Measurements from ENCODE around the gene MASP2.
A peak's percentile ranks its signal among the peaks of the same experiment; 100 is the strongest.
"Not testable (repeated sequence)": the region's sequence is repeated elsewhere in the genome, so short reads cannot be mapped to it uniquely, and the experiment has no call there.

The MASP2 gene

DNA sequence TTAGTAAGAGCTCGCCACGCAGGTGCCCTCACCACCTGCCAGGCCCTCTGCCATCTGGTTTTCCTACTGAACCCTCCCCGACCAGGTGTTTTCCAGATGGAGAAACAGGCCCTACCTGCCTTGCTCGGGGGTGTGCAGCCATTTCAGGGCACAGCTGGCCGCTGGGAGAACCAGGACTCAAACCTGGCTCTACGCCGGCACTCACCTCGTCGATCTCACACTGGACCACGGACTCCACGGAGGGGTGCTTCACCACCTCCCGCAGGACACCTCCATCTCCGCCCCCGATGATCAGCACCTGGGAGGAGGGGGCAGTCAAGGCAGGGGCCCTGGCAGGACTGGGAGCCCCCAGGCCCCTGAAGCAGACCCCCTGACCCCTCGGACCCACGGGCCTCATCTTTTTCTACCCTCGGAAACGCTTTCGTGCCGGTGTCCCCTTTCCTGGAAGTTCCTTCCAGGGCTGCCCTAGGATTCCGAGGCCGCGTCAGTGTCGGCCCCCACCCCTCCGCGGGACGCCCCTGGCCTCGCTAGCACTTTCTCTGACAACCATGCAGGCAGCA, 11.6 kb upstream of the MASP2 start:
- Histone ChIP-seq H3K9me3 (no peaks in the 10 kb centered on the region), H3K4me2 (peak overlapping the region; percentile 93), H3K27me3 (no peaks in the 10 kb centered on the region), H3K9ac (peak overlapping the region; percentile 97), H3K4me1 (peaks cover 33% of the 10 kb centered on the region), H4K20me1 (peaks cover 28% of the 10 kb centered on the region), H3K27ac (peak overlapping the region; percentile 96), H3K36me3 (peaks cover 67% of the 10 kb centered on the region), H3K4me3 (peak overlapping the region; percentile 100)
- no peak for TF ChIP-seq Cebpa-rat (IDR thresholded peaks at IDR 0.05)

DNA sequence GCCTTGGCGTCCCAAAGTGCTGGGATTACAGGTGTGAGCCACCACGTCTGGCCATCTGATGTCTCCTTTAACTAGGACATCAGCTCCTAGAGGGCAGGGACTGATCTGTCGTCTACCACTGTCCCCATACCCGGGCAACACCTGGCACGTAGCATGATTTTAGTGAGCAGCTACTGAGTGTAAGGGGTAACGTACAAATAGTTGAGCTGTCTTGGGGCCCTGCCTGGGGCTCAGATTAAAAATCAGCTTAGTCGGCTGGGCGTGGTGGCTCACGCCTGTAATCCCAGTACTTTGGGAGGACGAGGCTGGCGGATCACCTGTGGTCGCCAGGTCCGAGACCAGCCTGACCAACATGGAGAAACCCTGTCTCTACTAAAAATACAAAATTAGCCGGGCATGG, 11.0 kb upstream of the MASP2 start:
- no peak overlapping the region for H3K27ac ChIP-seq
- no peaks in the 10 kb centered on the region for H3K9me3 ChIP-seq
- peaks cover 65% of the 10 kb centered on the region for H3K36me3 ChIP-seq
- no peak for TF ChIP-seq Cebpa-rat (IDR thresholded peaks at IDR 0.05)
- H3K4me3 ChIP-seq, result 0 out of 2 replicates have a peak overlapping the region, but pooled peaks have one; percentile 100
- peaks cover 39% of the 10 kb centered on the region for H3K4me1 ChIP-seq
- peaks cover 35% of the 10 kb centered on the region for H4K20me1 ChIP-seq
- H3K27me3 ChIP-seq, result no peaks in the 10 kb centered on the region
- peak overlapping the region; percentile 93 for H3K4me2 ChIP-seq
- H3K9ac ChIP-seq, result peak overlapping the region; percentile 97; the same call in 1 of the 2 replicates

DNA sequence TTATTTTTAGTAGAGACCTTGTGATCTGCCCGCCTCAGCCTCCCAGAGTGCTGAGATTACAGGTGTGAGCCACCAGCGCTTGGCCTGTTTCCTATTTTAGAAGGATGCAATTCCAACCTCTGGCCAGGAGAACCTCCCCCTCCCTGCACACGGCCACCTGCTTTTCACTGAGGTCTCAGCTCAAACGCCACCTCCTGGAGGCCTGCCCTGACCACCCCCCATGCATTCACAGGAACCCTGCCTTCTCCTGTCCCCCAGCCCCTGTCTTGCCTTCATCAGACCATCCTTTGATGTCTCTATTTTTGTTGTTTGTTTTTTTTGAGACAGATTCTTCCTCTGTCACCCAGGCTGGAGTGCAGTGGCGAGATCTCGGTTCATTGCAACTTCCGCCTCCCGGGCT, 10.4 kb upstream of the MASP2 start:
- TF ChIP-seq Cebpa-rat (IDR thresholded peaks at IDR 0.05), result no peak
- Histone ChIP-seq H4K20me1 (peaks cover 40% of the 10 kb centered on the region), H3K27ac (no peak overlapping the region), H3K4me1 (peaks cover 43% of the 10 kb centered on the region), H3K4me2 (no peak overlapping the region), H3K9me3 (no peaks in the 10 kb centered on the region), H3K4me3 (no peak overlapping the region), H3K27me3 (no peaks in the 10 kb centered on the region), H3K9ac (no peak overlapping the region), H3K36me3 (peaks cover 62% of the 10 kb centered on the region)

DNA sequence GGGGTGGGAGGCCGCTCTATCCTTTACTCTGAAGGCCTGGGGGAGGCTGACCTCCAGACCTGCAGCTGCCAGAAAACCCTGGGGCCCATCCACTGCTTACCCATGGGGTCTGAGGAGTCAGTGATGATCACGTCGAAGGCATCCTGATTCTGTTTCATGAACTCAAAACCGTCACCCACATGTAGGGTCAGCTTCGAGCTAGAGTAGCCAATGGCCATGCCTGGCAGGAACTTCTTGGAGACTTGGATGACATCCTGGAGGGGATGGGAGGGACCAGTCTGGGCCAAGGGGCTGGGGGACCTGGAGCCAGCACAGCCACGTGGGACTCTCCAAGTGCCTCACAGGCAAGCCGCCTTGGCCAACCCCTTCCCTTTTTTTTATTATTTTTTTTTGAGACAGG, 9.5 kb upstream of the MASP2 start:
- Histone ChIP-seq H3K9me3 (no peaks in the 10 kb centered on the region), H3K9ac (no peak overlapping the region), H4K20me1 (peaks cover 43% of the 10 kb centered on the region), H3K4me3 (no peak overlapping the region), H3K4me1 (peaks cover 41% of the 10 kb centered on the region), H3K4me2 (no peak overlapping the region), H3K27ac (no peak overlapping the region), H3K36me3 (peaks cover 55% of the 10 kb centered on the region), H3K27me3 (no peaks in the 10 kb centered on the region)
- no peak for TF ChIP-seq Cebpa-rat (IDR thresholded peaks at IDR 0.05)

DNA sequence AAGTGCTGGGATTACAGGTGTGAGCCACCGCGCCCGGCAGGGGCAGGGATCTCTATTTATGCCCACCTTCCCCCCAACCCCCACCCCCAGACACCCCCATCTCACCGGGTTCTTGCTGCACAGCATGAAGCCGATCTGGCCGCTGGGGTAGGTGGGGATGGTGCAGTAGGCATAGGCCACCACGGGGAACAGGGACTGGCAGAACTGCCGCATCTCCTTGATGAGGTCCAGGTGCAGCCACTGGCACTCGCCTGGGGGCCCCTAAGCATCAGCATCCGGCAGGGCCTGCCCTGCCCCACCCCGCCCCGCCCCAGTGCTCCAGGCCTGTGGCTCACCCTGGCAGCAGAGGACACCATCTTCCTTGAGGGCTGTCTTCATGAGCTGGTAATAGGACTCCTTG, 8.6 kb upstream of the MASP2 start:
- Histone ChIP-seq H3K9ac (no peak overlapping the region), H3K4me2 (no peak overlapping the region), H3K27me3 (no peaks in the 10 kb centered on the region), H3K4me3 (no peak overlapping the region), H3K9me3 (no peaks in the 10 kb centered on the region), H3K36me3 (peaks cover 55% of the 10 kb centered on the region), H3K27ac (no peak overlapping the region), H3K4me1 (peaks cover 32% of the 10 kb centered on the region), H4K20me1 (peaks cover 43% of the 10 kb centered on the region)
- no peak for TF ChIP-seq Cebpa-rat (IDR thresholded peaks at IDR 0.05)

DNA sequence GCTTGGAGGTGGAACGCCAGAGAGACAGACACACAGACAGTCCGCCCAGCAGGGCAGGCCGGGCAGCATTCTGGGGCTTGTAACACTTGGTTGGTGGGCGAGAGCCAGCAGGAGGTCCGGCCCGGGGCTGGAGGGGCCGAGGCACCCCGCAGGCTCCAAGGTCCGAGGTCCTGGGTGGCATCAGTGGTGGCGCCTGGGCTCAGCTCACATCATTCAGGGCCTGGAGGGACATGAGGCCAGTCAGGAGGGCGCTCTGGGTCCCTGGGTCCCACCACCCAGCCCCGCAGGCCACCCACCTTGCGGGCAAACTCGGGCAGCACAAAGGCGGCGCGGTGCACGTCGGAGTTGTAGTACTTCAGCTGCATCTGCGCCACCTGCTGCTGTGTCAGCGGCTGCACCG, 7.6 kb upstream of the MASP2 start:
- peaks cover 43% of the 10 kb centered on the region for H4K20me1 ChIP-seq
- peaks cover 55% of the 10 kb centered on the region for H3K36me3 ChIP-seq
- H3K9ac ChIP-seq, result no peak overlapping the region
- no peak overlapping the region for H3K4me2 ChIP-seq
- H3K27me3 ChIP-seq, result no peaks in the 10 kb centered on the region
- H3K4me3 ChIP-seq, result no peak overlapping the region
- peaks cover 31% of the 10 kb centered on the region for H3K4me1 ChIP-seq
- TF ChIP-seq Cebpa-rat (IDR thresholded peaks at IDR 0.05), result no peak
- H3K9me3 ChIP-seq, result no peaks in the 10 kb centered on the region
- no peak overlapping the region for H3K27ac ChIP-seq

DNA sequence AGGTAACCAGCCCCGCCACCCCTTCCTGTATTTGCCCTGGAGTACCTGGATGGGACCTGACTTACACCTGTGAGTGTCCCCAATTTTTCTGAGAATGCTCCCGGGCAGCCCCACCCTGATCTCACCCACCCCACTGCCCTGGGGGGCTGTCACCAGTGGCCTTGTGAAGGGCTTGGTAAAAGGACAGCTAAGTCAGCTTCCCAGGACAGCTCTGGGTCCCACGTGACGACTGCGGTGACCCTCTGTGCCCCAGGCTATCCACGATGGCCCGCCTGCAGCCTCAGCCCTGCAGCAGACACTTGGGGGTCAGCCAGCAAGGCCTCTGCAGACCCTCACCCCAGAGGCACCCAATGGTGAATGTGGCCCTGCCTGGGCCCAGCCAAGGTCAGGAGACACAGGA, 7.1 kb upstream of the MASP2 start:
- Histone ChIP-seq H3K4me1 (peaks cover 31% of the 10 kb centered on the region), H3K9ac (no peak overlapping the region), H3K27me3 (no peaks in the 10 kb centered on the region), H3K4me3 (no peak overlapping the region), H3K36me3 (peaks cover 55% of the 10 kb centered on the region), H3K9me3 (no peaks in the 10 kb centered on the region), H4K20me1 (peaks cover 43% of the 10 kb centered on the region), H3K4me2 (no peak overlapping the region), H3K27ac (no peak overlapping the region)
- TF ChIP-seq Cebpa-rat (IDR thresholded peaks at IDR 0.05), result no peak

DNA sequence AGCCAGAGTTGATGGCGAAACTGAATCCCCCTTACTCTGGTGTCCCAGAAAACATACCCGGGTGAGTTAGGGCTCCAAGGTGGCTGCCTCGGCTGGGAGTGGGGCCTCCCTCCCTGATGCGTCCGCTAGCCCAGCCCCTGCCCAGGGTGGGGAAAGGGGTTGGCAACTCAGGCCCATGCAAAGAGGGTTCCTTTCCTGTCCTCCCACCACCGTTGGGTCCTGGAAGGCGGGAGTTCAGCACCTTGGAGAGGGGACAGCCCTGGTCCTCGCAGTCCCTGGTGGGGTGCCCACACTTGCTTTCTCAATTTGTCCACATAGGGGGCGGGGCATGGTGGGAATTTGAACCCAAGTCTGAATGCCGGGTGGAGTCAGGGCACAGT, 6.7 kb upstream of the MASP2 start:
- Histone ChIP-seq H3K9ac (no peak overlapping the region), H3K4me1 (peaks cover 27% of the 10 kb centered on the region), H3K27me3 (no peaks in the 10 kb centered on the region), H3K4me3 (no peak overlapping the region), H4K20me1 (peaks cover 43% of the 10 kb centered on the region), H3K4me2 (peak overlapping the region; percentile 27), H3K36me3 (peaks cover 53% of the 10 kb centered on the region), H3K9me3 (no peaks in the 10 kb centered on the region), H3K27ac (no peak overlapping the region)
- no peak for TF ChIP-seq Cebpa-rat (IDR thresholded peaks at IDR 0.05)

DNA sequence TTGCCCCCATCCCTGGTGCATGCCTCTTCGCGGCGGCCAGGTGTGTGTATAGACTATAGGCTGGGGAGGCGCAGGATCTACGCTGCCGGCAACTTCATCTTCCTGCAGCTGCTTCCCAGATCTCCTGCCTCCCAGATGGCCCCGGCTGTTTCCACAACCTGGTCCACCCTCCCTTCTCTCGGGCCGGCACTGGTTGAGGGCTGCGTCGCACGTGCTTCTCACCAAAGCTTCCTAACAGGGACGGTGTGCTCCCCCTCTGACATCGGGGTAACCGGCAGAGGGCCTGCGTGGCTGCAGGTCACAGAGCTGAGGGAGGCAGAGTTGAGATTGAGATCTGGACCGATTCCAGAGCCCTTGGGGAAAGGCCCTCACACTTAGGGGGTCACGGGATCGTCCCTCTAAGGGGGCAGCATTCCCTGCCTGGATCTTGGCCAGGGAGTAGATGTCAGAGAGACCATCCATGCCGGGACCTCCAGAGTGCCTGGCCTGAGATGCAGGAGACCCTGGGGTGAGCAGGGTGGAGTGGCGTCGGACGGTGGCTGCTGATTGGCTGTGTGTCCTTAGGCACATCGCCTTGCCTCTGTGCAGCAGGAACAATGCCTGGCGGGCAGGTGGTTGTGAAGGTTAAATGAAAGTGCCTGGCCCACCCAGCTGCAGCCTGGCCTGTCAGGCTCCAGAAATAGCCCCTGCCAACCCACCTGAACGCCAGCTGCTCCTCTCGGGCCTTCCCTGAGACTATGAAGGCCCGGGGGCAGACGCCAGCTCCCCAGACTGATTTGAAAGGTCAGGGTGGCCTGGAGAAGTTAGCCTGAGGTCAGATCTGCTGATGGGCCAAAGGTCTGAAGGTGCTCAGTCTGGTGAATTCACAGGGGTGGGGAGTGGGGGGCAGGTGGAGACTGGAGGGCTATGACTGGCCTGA, 6.1 kb upstream of the MASP2 start:
- peaks cover 21% of the 10 kb centered on the region for H3K4me1 ChIP-seq
- H3K27ac ChIP-seq, result no peak overlapping the region
- H3K27me3 ChIP-seq, result no peaks in the 10 kb centered on the region
- peak overlapping the region; percentile 27 for H3K4me2 ChIP-seq
- H4K20me1 ChIP-seq, result peaks cover 43% of the 10 kb centered on the region
- no peaks in the 10 kb centered on the region for H3K9me3 ChIP-seq
- H3K9ac ChIP-seq, result no peak overlapping the region
- peaks cover 47% of the 10 kb centered on the region for H3K36me3 ChIP-seq
- no peak for TF ChIP-seq Cebpa-rat (IDR thresholded peaks at IDR 0.05)
- no peak overlapping the region for H3K4me3 ChIP-seq

DNA sequence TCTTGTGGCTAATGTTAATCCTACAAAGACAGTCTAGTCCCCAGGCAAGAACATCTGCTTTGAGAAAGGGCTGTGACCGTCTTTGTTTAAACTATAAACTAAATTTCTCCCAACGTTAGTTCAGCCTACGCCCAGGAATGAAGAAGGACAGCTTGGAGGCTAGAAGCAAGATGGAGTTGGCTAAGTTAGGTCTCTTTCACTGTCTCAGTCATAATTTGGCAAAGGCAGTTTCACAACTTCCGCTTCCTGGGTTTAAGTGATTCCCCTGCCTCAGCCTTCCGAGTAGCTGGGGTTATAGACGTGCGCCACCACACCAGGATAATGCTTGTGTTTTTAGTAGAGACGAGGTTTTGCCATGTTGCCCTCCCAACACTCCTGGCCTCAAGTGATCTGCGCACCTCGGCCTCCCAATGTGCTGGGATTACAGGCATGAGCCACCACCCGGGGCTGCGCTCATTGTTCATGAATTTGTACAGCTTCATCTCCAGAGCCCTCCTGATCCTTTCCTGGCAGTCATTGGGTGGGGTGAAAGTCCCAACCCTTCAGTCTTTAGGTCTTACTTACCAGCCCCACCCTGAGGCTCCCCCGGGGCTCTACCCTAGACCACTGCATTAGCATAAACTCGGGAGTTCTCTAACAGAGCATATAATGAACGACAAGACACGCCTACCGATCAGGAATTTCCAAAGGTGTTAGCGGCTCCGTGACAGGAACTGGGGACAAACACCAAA, 4.9 kb upstream of the MASP2 start:
- Histone ChIP-seq H3K4me3 (no peak overlapping the region), H3K27ac (no peak overlapping the region), H3K36me3 (peaks cover 35% of the 10 kb centered on the region), H4K20me1 (peaks cover 37% of the 10 kb centered on the region), H3K27me3 (no peaks in the 10 kb centered on the region), H3K9ac (no peak overlapping the region), H3K4me2 (no peak overlapping the region), H3K4me1 (peaks cover 13% of the 10 kb centered on the region), H3K9me3 (no peaks in the 10 kb centered on the region)
- no peak for TF ChIP-seq Cebpa-rat (IDR thresholded peaks at IDR 0.05)

DNA sequence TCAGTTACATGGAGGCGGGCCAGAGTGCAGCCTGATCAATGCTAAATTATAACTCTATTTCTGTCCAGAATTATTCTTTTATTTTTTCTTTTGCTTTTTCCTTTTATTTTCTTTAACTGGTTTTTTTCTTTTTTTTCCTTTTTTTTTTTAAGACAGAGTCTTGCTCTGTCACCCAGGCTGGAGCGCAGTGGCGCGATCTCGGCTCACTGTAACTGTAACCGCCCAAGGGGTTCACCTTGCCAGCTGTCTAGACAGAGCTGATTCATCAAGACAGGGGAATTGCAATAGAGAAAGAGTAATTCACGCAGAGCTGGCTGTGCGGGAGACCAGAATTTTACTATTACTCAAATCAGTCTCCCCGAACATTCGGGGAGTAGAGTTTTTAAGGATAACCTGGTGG, 4.1 kb upstream of the MASP2 start:
- H3K27ac ChIP-seq, H3K27me3 ChIP-seq, H3K4me3 ChIP-seq, H3K4me2 ChIP-seq, H3K9me3 ChIP-seq, H3K9ac ChIP-seq: not testable (repeated sequence)
- peaks cover 13% of the 10 kb centered on the region for H3K4me1 ChIP-seq
- peaks cover 29% of the 10 kb centered on the region for H4K20me1 ChIP-seq
- peaks cover 27% of the 10 kb centered on the region for H3K36me3 ChIP-seq
